IMR-90 (cell line): ENCODE data around the gene N4BP2.

ENCODE experiments used
- CEBPB ChIP-seq: IDR thresholded peaks from 2 replicates; pipeline ENCODE4 v1.6.1; 2012; ENCODE audit warnings: low read depth, low read length, improper control_type of control experiment
- CTCF ChIP-seq: conservative IDR thresholded peaks from 2 replicates; pipeline ENCODE4 v1.5.1; 2012; ENCODE audit warnings: mild to moderate bottlenecking, low read depth, low read length, improper control_type of control experiment
- MXI1 ChIP-seq: IDR thresholded peaks from 2 replicates; pipeline ENCODE4 v1.6.1; 2012; ENCODE audit warnings: low read depth, mild to moderate bottlenecking, low read length, moderate library complexity, borderline replicate concordance

- TF ChIP-seq CTCF, result no peak
- no peak for TF ChIP-seq CEBPB
- TF ChIP-seq MXI1, result no peak
Measured at GRCh38 chr4:40196272-40196671, 139.6 kb downstream of the N4BP2 start.
